ENCODE measurements around the gene MACO1. TPM values are rescaled to one million over a fixed set of nuclear protein-coding genes. Genes with fewer than 3 reads are reported as not detected.
"Not testable (repeated sequence)": the region's sequence is repeated elsewhere in the genome, so short reads cannot be mapped to it uniquely, and the experiment has no call there.

The MACO1 gene
- 22.7 and 24.9 TPM in 2 replicates for total RNA-seq

- Histone ChIP-seq H3K36me3 (ENCODE audit: control insufficient read depth, insufficient read depth, low read length) (no peaks in the 10 kb centered on the region), H3K27me3 (ENCODE audit: control insufficient read depth, insufficient read depth, low read length) (no peaks in the 10 kb centered on the region), H3K4me3 (ENCODE audit: low read depth, low read length) (peak within 1 kb of the TSS; percentile 89)
- peak; percentile 59 for DNase-seq (ENCODE audit: low read depth)
- TF ChIP-seq CTCF (IDR thresholded peaks at IDR 0.05; ENCODE audit: insufficient read depth, low read length, poor library complexity, severe bottlenecking): no peak
Measured at GRCh38 chr1:25430073-25430966, at the start of gene MACO1. Gene MACO1, plus strand, starts transcription at chr1:25430897. Its CDS starts 202 bp downstream, at chr1:25431099.

- DNase-seq (ENCODE audit: low read depth); H3K4me3 ChIP-seq (ENCODE audit: low read depth, low read length); H3K27me3 ChIP-seq (ENCODE audit: control insufficient read depth, insufficient read depth, low read length); H3K36me3 ChIP-seq (ENCODE audit: control insufficient read depth, insufficient read depth, low read length): not testable (repeated sequence)
Measured at GRCh38 chr1:25382543-25382942, 48.2 kb upstream of the MACO1 start.

- DNase-seq (ENCODE audit: low read depth); H3K36me3 ChIP-seq (ENCODE audit: control insufficient read depth, insufficient read depth, low read length); H3K4me3 ChIP-seq (ENCODE audit: low read depth, low read length); H3K27me3 ChIP-seq (ENCODE audit: control insufficient read depth, insufficient read depth, low read length): not testable (repeated sequence)
Measured at GRCh38 chr1:25383090-25383489, 47.6 kb upstream of the MACO1 start.

GRCh38 chr1:25383875-25384274, 46.8 kb upstream of the MACO1 start:
- H3K36me3 ChIP-seq (ENCODE audit: control insufficient read depth, insufficient read depth, low read length); DNase-seq (ENCODE audit: low read depth); H3K27me3 ChIP-seq (ENCODE audit: control insufficient read depth, insufficient read depth, low read length); H3K4me3 ChIP-seq (ENCODE audit: low read depth, low read length): not testable (repeated sequence)

- not testable (repeated sequence) for H3K36me3 ChIP-seq (ENCODE audit: control insufficient read depth, insufficient read depth, low read length); DNase-seq (ENCODE audit: low read depth); H3K27me3 ChIP-seq (ENCODE audit: control insufficient read depth, insufficient read depth, low read length); H3K4me3 ChIP-seq (ENCODE audit: low read depth, low read length)
Measured at GRCh38 chr1:25387096-25387495, 43.6 kb upstream of the MACO1 start.

GRCh38 chr1:25388691-25389090, 42.0 kb upstream of the MACO1 start:
- not testable (repeated sequence) for H3K27me3 ChIP-seq (ENCODE audit: control insufficient read depth, insufficient read depth, low read length); H3K4me3 ChIP-seq (ENCODE audit: low read depth, low read length); H3K36me3 ChIP-seq (ENCODE audit: control insufficient read depth, insufficient read depth, low read length); DNase-seq (ENCODE audit: low read depth)

GRCh38 chr1:25389721-25390120, 41.0 kb upstream of the MACO1 start:
- not testable (repeated sequence) for DNase-seq (ENCODE audit: low read depth); H3K4me3 ChIP-seq (ENCODE audit: low read depth, low read length); H3K36me3 ChIP-seq (ENCODE audit: control insufficient read depth, insufficient read depth, low read length); H3K27me3 ChIP-seq (ENCODE audit: control insufficient read depth, insufficient read depth, low read length)

GRCh38 chr1:25392841-25393240, 37.9 kb upstream of the MACO1 start:
- Histone ChIP-seq H3K4me3 (ENCODE audit: low read depth, low read length) (no peak overlapping the region), H3K27me3 (ENCODE audit: control insufficient read depth, insufficient read depth, low read length) (no peaks in the 10 kb centered on the region), H3K36me3 (ENCODE audit: control insufficient read depth, insufficient read depth, low read length) (no peaks in the 10 kb centered on the region)
- no peak for DNase-seq (ENCODE audit: low read depth)
- TF ChIP-seq CTCF (IDR thresholded peaks at IDR 0.05; ENCODE audit: insufficient read depth, low read length, poor library complexity, severe bottlenecking): no peak

- not testable (repeated sequence) for H3K4me3 ChIP-seq (ENCODE audit: low read depth, low read length); H3K36me3 ChIP-seq (ENCODE audit: control insufficient read depth, insufficient read depth, low read length); H3K27me3 ChIP-seq (ENCODE audit: control insufficient read depth, insufficient read depth, low read length); DNase-seq (ENCODE audit: low read depth)
Measured at GRCh38 chr1:25397549-25397948, 33.1 kb upstream of the MACO1 start.

- not testable (repeated sequence) for H3K4me3 ChIP-seq (ENCODE audit: low read depth, low read length); H3K27me3 ChIP-seq (ENCODE audit: control insufficient read depth, insufficient read depth, low read length); DNase-seq (ENCODE audit: low read depth); H3K36me3 ChIP-seq (ENCODE audit: control insufficient read depth, insufficient read depth, low read length)
Measured at GRCh38 chr1:25398079-25398478, 32.6 kb upstream of the MACO1 start.
